ENCODE measurements around the gene KRAS.

Gene KRAS

GRCh38 chr12:25256005-25256404 is 5.3 kb upstream of the KRAS start:
- no peak for DNase-seq (ENCODE audit: low read depth in 2 of 2)

GRCh38 chr12:25254271-25254880 is 3.6 kb upstream of the KRAS start:
- no peak for DNase-seq (ENCODE audit: low read depth in 2 of 2)

GRCh38 chr12:25253371-25254068 is 2.8 kb upstream of the KRAS start:
- no peak for DNase-seq (ENCODE audit: low read depth in 2 of 2)

GRCh38 chr12:25252946-25253345 is 2.2 kb upstream of the KRAS start:
- no peak for DNase-seq (ENCODE audit: low read depth in 2 of 2)

- no peak for DNase-seq (ENCODE audit: low read depth in 2 of 2)
Observed at GRCh38 chr12:25251769-25252168, 1.0 kb upstream of the KRAS start.

- peak in 1 of 2 donors; percentile 40 for DNase-seq (ENCODE audit: low read depth in 2 of 2)
Observed at GRCh38 chr12:25249931-25250738, 594 bp downstream of the KRAS start.

- no peak for DNase-seq (ENCODE audit: low read depth in 2 of 2)
Observed at GRCh38 chr12:25248732-25249131, 2.0 kb downstream of the KRAS start.

- no peak for DNase-seq (ENCODE audit: low read depth in 2 of 2)
Observed at GRCh38 chr12:25248137-25248536, 2.6 kb downstream of the KRAS start.

- DNase-seq (ENCODE audit: low read depth in 2 of 2): no peak
Observed at GRCh38 chr12:25245491-25245890, 5.2 kb downstream of the KRAS start.

- no peak for DNase-seq (ENCODE audit: low read depth in 2 of 2)
Observed at GRCh38 chr12:25243680-25243990, 7.1 kb downstream of the KRAS start.

- no peak for DNase-seq (ENCODE audit: low read depth in 2 of 2)
Observed at GRCh38 chr12:25242981-25243679, 7.6 kb downstream of the KRAS start.

GRCh38 chr12:25241167-25242020 is 9.3 kb downstream of the KRAS start:
- no peak for DNase-seq (ENCODE audit: low read depth in 2 of 2)

- no peak for DNase-seq (ENCODE audit: low read depth in 2 of 2)
Observed at GRCh38 chr12:25236626-25237025, 14.1 kb downstream of the KRAS start.

GRCh38 chr12:25236190-25236589 is 14.5 kb downstream of the KRAS start:
- no peak for DNase-seq (ENCODE audit: low read depth in 2 of 2)

- no peak for DNase-seq (ENCODE audit: low read depth in 2 of 2)
Observed at GRCh38 chr12:25213338-25213737, 37.4 kb downstream of the KRAS start.

- DNase-seq (ENCODE audit: low read depth in 2 of 2): no peak
Observed at GRCh38 chr12:25208554-25208953, 42.2 kb downstream of the KRAS start.

GRCh38 chr12:25207846-25208245 is 42.9 kb downstream of the KRAS start:
- DNase-seq (ENCODE audit: low read depth in 2 of 2): no peak

- no peak for DNase-seq (ENCODE audit: low read depth in 2 of 2)
Observed at GRCh38 chr12:25207411-25207810, 43.3 kb downstream of the KRAS start.

GRCh38 chr12:25202137-25202536 is 48.6 kb downstream of the KRAS start:
- no peak for DNase-seq (ENCODE audit: low read depth in 2 of 2)

GRCh38 chr12:25200703-25201102 is 50.0 kb downstream of the KRAS start:
- DNase-seq (ENCODE audit: low read depth in 2 of 2): no peak

- no peak for DNase-seq (ENCODE audit: low read depth in 2 of 2)
Observed at GRCh38 chr12:25197608-25198007, 53.1 kb downstream of the KRAS start.
